Activated CD8-positive, alpha-beta memory T cell treated with anti-CD3 and anti-CD28 coated beads for 36 hours (primary cell): ENCODE data around the gene GMFB. TPM values are rescaled to one million over a fixed set of nuclear protein-coding genes. Genes with fewer than 3 reads are reported as not detected.

Experiments
- CTCF ChIA-PET: fragments of 350-600 bp; sonication (Branson Sonifier 250); formaldehyde crosslinking; loops from one replicate; lab custom pipeline; 2021; ENCODE audit warnings: antibody characterized with exemption; lab: Charles Lee
- POLR2A ChIA-PET: fragments of 350-600 bp; sonication (Branson Sonifier 250); formaldehyde crosslinking; loops from one replicate; lab custom pipeline; 2021; ENCODE audit warnings: antibody characterized with exemption; lab: Charles Lee
- total RNA-seq, 2 experiments: library from RNA; stranded (reverse); gene quantifications; one replicate each; pipeline ENCODE4 v1.2.3, GENCODE V29; 2021

Gene GMFB
- total RNA-seq, 2 experiments from 2014 or later, result 52.2 to 55.6 TPM

- POLR2A ChIA-PET, result no interaction called here
Observed at GRCh38 chr14:54498095-54498531, 9.3 kb upstream of the GMFB start.

GRCh38 chr14:54497224-54497623 is 8.4 kb upstream of the GMFB start:
- ChIA-PET POLR2A (no interaction called here), CTCF (no interaction called here)

More at GRCh38 chr14:54498095-54498531, 9.3 kb upstream of the GMFB start:
- CTCF ChIA-PET, result no interaction called here

DNA sequence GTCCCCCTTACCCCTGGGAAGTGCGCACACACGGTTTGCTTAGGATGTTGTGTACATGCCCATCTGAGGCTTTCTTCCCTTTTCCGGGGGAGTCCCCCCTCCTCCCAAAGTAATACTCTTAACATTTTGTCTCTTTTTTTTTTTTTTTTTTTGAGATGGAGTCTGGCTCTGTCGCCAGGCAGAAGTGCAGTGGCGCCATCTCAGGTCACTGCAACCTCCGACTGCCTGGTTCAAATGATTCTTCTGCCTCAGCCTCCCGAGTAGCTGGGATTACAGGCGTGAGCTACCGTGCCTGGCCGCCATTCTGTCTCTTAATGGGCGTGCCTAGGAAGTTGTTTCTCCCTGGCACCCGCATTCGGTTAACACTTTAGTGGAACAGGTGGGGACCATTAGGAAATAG is 4.5 kb upstream of the GMFB start:
- ChIA-PET CTCF (interaction anchor here (0.7 to 0.8 kb wide), 2 partner anchors 298 to 312 kb away, joined by 3 to 7 read pairs; no protein-coding TSS in a partner anchor), POLR2A (no interaction called here)

GRCh38 chr14:54490445-54491175 is 1.8 kb upstream of the GMFB start:
- CTCF ChIA-PET, result interaction anchor here (1.3 kb wide), 1 partner anchor 73 kb away, joined by 3 read pairs; no protein-coding TSS in a partner anchor
- POLR2A ChIA-PET, result no interaction called here

GRCh38 chr14:54489731-54490444 is 1.1 kb upstream of the GMFB start:
- ChIA-PET CTCF (interaction anchor here (0.7 to 1.7 kb wide), 6 partner anchors 10 to 417 kb away, joined by 3 to 6 read pairs (median 3); no protein-coding TSS in a partner anchor), POLR2A (interaction anchor here (0.6 to 0.7 kb wide), 2 partner anchors 35 to 50 kb away, joined by 5 to 9 read pairs; no protein-coding TSS in a partner anchor)

- POLR2A ChIA-PET, result interaction anchor here (0.6 to 0.7 kb wide), 3 partner anchors 34 to 99 kb away, joined by 3 to 9 read pairs (median 5); no protein-coding TSS in a partner anchor
- CTCF ChIA-PET, result interaction anchor here (0.6 to 1.7 kb wide), 7 partner anchors 10 to 1649 kb away, joined by 3 to 6 read pairs (median 3); no protein-coding TSS in a partner anchor
Observed at GRCh38 chr14:54489318-54489683, 521 bp upstream of the GMFB start.

DNA sequence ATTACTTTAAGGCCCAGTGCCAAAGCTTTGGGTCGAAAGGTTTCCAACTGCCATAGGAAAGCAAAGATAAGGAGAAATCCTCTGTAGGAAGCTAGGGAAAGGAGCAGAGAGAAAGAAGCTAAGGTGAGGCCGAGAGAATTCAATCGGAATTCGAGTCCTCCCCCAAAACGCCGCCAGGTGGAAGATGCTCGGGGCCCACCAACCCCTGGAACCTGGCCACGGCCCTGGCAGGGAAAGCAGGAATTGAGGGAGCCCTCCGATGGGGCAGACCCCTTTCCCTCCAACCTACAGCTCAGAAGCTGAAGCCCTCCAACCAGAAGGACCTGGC is 498 bp downstream of the GMFB start:
- ChIA-PET CTCF (interaction anchor here (0.6 to 1.7 kb wide), 4 partner anchors 9 to 80 kb away, joined by 3 to 6 read pairs (median 3); partner anchors contain the start of gene CGRRF1), POLR2A (interaction anchor here (2.6 kb wide), 1 partner anchor 21 kb away, joined by 12 read pairs; the partner anchor contains the start of gene CGRRF1)

- POLR2A ChIA-PET, result interaction anchor here (1.3 to 2.6 kb wide), 2 partner anchors 22 to 91 kb away, joined by 3 to 12 read pairs; partner anchors contain the start of genes CDKN3 and CGRRF1
- CTCF ChIA-PET, result interaction anchor here (0.6 to 1.3 kb wide), 2 partner anchors 22 to 81 kb away, joined by 3 read pairs; partner anchors contain the start of gene CGRRF1
Observed at GRCh38 chr14:54487771-54488170, 1.0 kb downstream of the GMFB start.

DNA sequence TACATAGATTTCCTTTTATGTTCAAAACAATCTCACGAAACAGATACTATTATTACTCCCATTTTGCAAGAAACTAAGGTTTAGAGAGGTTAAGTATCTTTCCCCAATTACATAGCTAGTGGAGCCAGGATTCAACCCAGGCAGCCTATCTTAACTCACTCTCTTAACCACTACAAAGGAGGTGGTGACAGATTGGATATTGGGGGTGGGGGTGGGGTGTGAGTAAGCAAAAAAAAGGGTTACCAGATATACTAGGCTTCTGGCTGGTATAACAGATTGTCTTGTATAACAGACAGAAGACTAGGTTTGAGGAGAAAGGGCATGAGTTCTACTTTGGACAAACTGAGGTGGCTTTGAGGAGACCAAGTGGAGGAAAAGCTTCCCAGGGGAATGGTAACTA is 2.1 kb downstream of the GMFB start:
- POLR2A ChIA-PET, result interaction anchor here (1.3 to 2.6 kb wide), 2 partner anchors 23 to 90 kb away, joined by 3 to 12 read pairs; partner anchors contain the start of genes CDKN3 and CGRRF1
- CTCF ChIA-PET, result no interaction called here

DNA sequence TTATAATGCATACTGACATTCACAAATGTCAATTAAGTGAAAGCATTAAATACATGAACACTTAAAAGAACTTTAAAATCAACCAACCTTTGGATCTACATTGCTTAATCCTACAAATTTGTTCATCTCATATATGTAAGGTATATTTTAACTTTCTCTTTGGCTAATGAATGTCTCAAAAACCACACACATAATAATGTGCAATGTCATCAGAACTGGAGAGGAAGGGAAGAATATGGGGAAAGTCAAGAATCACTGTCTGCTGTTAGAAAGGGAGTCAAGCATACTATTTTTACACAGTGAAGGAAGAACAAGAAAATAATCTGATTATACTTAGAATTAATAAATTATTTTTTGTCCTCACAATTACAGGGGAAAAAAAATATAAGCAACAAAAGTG is 4.9 kb downstream of the GMFB start:
- CTCF ChIA-PET, result no interaction called here
- POLR2A ChIA-PET, result no interaction called here

DNA sequence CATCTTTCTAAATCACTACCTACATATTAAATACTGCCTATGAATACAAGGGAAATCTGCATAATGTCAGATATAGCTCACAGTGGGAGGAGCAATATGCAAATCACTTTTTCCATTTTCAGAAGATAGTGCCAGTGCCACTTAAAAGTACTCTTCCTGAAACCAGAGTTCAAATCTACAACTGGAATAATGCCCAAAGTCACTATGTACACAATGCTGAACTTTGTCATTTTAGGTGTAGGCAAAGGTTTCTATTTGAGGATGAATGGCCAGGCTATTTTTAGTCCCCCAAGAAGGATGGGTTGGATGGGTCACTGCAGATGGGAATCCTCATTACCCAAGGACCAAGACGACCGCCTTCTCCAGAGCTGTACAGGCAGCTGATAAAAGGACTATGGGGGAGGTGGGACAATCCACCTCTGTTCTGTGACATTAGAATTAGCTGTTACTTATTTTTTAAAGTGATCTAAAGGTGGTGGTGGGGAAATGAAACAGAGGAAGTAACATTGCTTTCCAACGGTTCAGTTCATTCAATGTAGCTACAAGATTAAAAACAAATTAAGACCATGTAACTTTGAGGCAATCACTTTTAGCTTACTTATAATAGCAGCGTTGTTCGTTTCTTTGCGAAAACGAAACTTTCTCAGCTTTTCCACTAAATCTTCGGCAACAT is 5.6 kb downstream of the GMFB start:
- CTCF ChIA-PET, result no interaction called here

DNA sequence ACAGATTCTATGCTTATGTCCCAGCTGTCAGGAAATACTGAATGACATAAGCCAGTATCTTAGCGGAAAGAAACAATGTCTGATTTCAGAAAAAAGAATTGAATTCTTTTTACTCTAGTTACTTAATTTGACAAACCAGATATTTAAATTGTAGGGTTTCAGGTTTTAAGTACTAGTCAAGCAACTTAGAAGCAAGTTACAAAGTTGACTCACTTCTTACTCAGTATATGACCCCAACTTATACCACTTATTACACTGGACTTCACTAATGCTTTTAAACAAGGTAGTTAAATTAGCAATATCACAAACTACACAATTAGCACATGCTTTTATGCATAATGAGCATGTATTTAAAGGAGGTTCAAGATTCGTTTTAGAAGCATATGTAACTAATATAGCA is 7.1 kb downstream of the GMFB start:
- ChIA-PET CTCF (no interaction called here), POLR2A (no interaction called here)

More for the DNA sequence above, 5.6 kb downstream of the GMFB start:
- POLR2A ChIA-PET, result no interaction called here

DNA sequence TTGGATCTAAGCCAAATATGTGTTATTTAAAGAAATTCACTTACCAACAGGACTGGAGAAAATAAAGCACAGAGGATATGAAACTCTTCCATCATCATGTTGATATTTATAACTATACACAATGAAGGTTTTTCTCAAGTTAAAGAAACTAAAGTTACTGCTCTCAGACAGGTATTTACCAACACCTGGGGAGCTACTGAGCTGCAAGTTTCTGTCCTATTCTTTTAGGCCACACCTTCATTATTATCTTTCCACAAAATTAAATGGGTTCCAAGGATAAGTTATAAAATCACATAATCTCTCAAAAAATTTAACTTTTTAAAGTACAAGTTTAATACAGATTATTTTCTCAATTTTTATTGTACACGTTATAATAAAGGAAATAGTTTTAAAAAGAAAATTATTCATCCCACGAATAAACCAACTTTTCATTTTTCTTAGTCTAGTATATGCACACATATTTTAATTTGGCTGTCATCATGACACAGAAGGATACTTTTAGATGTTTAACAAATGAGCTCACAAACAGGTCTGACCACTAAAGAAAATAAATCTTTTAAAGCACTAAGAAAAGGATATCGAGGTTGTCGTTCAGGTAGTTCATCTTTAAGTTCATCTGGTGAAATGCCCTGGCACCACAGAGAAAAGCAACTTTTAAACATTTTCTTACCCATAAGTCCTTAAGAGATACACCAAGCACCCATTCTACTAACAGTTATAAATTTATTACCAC is 7.8 kb downstream of the GMFB start:
- ChIA-PET POLR2A (no interaction called here), CTCF (no interaction called here)

DNA sequence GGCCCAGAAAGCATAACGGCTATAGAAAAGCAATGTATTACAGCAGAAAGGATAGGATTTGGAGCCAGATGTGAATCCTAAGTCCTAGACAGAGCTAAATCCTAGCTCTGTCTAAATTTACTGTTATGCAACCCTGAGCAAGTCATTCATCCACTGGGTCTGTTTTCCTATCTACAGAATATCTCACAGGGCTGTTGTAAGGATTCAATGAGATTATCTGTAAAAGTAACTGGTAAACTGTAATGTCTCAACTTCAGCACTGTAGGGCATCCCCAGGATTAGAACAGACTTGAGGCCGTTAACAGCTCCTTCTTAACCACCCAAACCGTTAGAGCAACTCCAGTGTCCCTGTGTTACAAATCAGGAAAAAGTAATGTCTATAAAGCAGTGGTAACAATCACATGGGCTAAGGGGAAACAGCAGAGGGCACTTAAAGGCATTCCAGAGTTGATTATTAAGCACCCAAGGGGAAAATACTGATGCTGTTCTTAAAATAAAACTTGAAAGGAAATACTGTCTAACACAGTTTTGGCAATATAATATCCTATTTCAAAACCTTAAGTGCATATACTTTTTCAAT is 10.1 kb downstream of the GMFB start:
- CTCF ChIA-PET, result no interaction called here
- POLR2A ChIA-PET, result no interaction called here

- CTCF ChIA-PET, result no interaction called here
- POLR2A ChIA-PET, result no interaction called here
Observed at GRCh38 chr14:54475911-54476310, 12.9 kb downstream of the GMFB start.

DNA sequence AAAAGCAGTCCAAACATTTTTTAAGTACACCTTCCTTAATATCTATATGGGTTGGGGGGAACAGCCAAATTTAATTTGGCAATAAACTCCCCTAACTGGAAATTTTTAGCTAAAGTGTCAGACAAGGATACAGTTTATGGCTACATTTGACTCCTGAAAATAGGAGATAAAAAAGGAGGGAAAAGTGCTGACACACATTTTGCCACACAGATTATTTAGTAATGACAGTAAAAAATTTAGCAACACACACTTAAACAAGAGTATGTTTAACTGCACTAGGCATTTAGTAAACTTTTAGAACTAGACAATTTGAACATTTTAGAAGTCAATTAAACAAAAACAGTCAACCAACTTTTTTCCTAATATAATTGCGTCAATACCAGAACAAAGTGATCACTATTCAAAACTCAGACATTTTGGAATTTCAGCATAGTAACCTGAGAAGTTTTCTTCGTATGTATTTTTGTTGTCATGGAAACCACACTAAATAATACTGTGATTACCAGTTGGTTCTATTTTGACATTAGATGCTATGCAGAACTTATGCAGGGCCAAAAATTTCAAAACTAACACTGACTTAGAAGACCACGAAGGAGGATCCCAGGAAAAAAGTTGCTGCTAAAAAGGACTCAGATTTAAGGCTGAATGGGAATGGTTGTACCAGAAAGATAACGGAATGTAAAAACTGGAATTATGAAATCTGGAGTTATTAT is 13.4 kb downstream of the GMFB start:
- CTCF ChIA-PET, result no interaction called here
- POLR2A ChIA-PET, result no interaction called here

GRCh38 chr14:54474232-54474793 is 14.5 kb downstream of the GMFB start:
- POLR2A ChIA-PET, result no interaction called here
- CTCF ChIA-PET, result no interaction called here
